Hippocampal formation (tissue), 2 donors: ENCODE measurements around the gene PCIF1.
"Not testable (repeated sequence)": the region's sequence is repeated elsewhere in the genome, so short reads cannot be mapped to it uniquely, and the experiment has no call there.

ENCODE experiments used
- DNase-seq, 2 donors: peaks; one replicate each; lab custom pipeline; 2025; lab: John Stamatoyannopoulos, UW

Gene PCIF1

GRCh38 chr20:45934586-45935415 is at the start of gene PCIF1:
TSS of gene PCIF1 (plus strand) at chr20:45934683. CDS start at chr20:45939000, 4,317 bp downstream.
- DNase-seq, result peak; percentile 95 to 97

DNA sequence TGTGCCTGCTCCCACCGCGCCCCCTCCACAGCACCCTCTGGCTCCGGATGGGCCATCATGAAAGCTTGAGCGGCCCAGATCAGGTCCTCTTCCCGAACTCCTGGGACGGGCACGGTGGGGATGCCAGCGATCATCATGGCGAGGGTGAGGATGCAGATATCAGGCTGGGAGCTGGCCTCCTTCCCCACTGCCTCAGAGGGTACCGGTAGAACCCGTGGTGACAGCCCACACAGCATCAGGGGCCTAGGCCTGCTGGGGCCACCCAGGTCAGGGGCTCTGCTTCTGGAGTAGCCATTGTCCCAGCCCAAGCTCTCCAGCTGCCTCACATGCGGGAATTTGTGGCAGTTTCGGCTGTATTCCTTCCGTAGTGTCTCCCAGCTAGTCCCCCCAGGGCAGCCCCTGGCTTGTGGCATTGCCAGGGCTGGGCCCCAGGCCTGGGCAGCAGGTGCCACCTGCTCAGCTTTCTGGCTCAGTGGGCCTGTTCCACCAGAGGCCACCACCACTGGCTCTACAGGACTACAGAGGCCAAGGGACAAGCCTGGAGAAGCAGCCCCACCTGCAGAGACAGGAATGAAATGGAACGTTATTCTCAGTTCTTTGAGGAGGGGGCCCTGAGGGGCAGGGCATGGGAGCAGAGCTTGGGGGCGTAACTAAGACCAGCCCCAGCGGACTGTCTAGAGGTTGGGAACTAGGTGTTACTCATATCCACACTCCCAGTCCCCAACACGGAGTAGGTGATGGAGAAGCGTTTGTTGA is 47.7 kb upstream of the PCIF1 start:
- DNase-seq, result no peak

DNA sequence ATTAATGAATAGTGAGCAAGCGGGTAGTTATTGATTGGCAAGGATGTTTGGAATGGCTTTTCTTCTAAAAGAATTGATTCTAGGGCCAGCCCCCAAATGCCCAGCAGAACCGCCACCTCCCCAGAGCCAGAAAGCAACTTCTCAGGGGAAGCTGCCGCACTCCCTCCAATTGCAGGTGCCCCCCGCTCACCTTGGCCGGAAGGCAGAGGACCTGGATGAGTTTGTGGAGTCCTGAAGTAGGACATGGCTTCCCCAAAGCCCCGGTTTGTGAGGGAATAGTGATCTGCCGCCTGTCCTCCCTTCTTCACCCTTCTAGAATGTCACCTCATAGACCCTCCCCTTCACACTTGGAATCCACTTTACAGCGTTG is 47.2 kb upstream of the PCIF1 start, which contains the start of gene SPATA25:
TSS of gene SPATA25 (minus strand) at position 277 of the 370 bp plus-strand sequence. CDS start at position 245, 32 bp downstream.
- DNase-seq, result no peak

GRCh38 chr20:45888681-45889080 is 45.8 kb upstream of the PCIF1 start:
- no peak for DNase-seq

DNA sequence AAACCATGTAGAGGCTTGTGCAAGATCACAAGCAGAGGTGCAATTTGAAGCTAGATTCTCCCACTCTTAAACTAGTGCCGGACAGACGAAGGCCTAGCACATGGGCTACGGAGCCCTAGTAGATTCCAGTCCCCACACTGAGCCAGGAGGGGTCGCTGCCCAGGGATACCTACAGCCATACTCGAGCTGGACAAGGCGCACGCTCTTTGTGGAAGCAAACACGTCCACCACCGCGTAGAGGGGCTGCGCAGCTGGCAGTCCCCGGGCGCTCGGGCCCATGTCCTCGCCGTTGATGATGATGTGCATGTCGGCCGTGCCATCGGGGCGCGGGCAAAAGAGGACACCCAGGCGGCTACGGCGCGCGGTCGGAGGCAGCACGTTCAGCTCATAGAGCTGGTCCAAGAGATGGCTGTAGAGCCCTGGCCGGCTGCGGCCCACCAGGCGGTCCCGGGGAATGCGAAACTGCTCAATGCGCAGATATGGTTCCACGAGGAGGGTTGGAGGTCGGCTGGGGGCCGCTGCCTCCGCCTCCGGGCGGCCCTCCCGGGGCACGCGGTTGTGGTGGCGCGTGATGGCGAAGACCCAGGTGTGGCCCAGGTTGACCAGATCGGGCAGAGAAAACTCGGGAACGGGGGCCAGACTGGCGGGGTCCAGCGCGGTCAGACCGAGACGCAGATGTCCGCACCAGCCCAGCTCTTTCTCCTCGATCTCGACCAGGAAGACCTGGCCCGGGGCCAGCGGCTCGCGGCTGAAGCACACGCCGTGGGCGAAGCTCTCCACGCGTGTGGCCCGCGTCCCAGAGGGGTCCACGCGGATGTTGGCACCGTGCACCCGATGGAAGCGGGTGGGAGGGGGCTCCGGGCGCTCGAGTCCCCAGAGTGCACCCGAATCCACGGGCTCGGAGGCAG is 44.2 kb upstream of the PCIF1 start:
- peak in 1 of 2 donors; percentile 49 for DNase-seq

DNA sequence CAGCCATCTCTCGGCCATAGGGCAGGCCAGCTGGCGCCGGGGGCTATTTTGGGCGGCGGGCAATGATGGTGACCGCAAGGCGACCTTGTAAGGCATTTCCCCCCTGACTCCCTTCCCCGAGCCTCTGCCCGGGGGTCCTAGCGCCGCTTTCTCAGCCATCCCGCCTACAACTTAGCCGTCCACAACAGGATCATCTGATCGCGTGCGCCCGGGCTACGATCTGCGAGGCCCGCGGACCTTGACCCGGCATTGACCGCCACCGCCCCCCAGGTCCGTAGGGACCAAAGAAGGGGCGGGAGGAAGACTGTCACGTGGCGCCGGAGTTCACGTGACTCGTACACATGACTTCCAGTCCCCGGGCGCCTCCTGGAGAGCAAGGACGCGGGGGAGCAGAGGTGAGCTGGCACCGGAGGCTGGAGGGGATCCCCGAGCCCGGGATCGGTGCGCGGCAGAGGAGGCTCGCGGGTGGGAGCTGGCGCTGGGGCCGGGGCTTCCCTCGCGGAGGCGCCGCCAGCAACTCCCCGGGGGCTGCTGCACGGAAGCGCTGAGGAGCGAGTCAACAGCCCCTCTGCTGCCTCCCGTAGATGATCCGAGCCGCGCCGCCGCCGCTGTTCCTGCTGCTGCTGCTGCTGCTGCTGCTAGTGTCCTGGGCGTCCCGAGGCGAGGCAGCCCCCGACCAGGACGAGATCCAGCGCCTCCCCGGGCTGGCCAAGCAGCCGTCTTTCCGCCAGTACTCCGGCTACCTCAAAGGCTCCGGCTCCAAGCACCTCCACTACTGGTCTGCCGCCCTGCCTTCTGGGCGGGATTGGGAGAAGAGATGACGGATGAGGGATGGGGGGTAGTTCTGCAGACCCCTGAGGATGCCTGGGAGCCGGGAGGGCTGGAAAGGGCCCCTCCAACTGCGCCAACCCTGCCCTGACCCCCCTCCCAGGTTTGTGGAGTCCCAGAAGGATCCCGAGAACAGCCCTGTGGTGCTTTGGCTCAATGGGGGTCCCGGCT is 43.2 kb upstream of the PCIF1 start, which contains the start of the genes CTSA and NEURL2:
TSS of gene CTSA (plus strand) at position 351 of the 999 bp plus-strand sequence. CDS start at position 585, 234 bp downstream.
TSS of gene NEURL2 (minus strand) at position 224 of the 999 bp plus-strand sequence. CDS start at position 7, 217 bp downstream.
- DNase-seq, result peak; percentile 81 to 86

DNA sequence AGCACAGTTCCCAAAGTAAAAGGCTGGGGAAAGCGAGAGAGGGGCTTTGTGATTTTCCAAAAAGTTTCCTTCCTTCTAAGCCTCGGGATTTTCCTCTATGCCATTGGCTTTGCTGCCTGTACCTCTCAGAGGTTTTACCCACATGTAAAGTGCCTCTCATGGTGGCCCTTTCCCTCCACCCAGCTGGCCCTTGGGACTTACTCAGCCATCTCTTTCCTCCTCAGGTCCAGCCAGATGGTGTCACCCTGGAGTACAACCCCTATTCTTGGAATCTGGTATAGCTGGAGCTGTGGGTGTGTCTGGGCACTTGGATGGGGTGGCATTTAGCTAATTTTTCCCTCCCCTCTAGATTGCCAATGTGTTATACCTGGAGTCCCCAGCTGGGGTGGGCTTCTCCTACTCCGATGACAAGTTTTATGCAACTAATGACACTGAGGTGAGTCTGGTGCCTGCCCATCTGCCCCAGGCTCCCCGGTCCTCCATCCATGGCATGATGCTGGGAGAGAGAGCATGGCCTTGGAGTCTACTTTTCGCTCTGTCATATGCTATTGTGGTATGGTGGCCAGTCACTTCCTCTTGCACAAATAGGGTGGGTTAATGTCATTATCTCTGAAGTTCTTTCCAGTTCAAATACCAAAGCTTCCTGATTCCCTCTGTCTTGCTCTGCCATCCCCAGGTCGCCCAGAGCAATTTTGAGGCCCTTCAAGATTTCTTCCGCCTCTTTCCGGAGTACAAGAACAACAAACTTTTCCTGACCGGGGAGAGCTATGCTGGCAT is 42.2 kb upstream of the PCIF1 start:
- no peak for DNase-seq

GRCh38 chr20:45892828-45893500 is 41.5 kb upstream of the PCIF1 start:
- no peak for DNase-seq

DNA sequence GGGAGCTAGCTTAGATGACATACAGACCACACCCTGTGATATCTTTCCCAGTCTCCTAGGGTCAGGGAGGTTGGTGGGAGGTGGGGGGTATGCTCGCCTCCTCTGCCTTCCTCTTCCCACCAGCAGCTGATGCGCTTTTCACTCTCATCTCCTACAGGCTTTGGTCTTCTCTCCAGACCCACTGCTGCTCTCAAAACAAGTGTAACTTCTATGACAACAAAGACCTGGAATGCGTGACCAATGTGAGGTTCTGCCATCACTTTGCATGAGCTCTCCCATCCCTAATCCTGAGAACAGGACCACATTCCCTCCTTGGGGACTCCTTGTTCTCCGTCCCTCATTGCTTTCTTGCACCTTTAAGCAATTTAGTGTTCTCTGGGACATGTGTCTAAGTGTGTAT is 40.7 kb upstream of the PCIF1 start:
- no peak for DNase-seq

GRCh38 chr20:45894797-45895196 is 39.7 kb upstream of the PCIF1 start:
- no peak for DNase-seq

DNA sequence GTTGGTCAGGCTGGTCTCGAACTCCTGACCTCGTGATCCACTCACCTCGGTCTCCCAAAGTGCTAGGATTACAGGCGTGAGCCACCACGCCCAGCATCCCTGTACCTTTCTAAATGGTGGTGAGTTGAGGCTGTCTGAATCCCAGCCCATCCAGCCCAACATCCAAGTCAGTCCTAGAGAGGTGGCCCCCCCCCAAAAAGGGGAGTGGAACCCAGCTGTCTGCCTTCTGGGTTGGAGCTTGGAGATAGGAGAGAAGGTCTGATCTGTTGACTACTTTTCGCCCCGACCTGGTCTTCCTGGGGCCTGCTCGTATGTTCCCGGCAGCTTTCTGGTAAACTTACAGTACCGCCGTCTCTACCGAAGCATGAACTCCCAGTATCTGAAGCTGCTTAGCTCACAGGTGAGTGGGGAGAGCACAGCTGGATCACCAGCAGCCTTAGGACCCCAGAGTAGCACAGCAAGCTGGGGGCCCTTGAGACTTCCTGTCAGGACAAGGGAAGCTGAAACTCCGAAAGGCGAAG is 37.8 kb upstream of the PCIF1 start:
- no peak for DNase-seq

DNA sequence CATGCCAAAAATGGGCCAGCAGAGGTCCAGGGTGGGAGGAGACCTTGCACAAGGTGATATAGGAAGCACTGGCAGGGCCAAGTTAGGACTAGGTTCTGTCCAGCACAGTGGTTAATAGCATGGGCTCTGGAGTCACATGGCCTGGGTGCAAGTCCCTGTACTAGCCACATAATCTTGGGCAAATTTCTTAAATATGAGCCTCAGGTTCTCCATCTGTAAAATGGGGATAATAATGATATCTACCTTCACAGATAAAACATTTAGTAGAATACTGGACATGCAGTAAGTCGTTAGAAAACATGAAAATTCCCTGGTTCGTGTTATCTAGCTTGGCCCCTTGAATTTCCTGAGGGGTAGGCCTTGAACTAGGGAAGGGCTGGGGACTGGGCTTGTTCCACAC is 37.2 kb upstream of the PCIF1 start:
- no peak for DNase-seq

DNA sequence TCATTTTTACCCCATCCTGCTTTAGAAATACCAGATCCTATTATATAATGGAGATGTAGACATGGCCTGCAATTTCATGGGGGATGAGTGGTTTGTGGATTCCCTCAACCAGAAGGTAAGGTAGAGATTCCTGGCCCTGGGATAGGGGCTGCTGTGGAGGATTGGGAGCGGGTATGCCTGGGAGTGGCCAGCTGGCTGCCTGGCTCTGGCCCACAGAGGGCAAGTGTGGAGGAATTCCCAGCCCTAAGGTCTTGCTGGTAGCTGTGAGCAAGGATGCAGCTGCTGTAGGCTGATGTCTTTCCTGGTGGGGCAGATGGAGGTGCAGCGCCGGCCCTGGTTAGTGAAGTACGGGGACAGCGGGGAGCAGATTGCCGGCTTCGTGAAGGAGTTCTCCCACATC is 36.8 kb upstream of the PCIF1 start:
- DNase-seq, result no peak

- DNase-seq, result no peak
Measured at GRCh38 chr20:45898285-45898684, 36.2 kb upstream of the PCIF1 start.

- DNase-seq, result no peak
Measured at GRCh38 chr20:45899046-45899835, 35.2 kb upstream of the PCIF1 start.

- DNase-seq, result not testable (repeated sequence)
Measured at GRCh38 chr20:45901332-45901731, 33.2 kb upstream of the PCIF1 start.

DNA sequence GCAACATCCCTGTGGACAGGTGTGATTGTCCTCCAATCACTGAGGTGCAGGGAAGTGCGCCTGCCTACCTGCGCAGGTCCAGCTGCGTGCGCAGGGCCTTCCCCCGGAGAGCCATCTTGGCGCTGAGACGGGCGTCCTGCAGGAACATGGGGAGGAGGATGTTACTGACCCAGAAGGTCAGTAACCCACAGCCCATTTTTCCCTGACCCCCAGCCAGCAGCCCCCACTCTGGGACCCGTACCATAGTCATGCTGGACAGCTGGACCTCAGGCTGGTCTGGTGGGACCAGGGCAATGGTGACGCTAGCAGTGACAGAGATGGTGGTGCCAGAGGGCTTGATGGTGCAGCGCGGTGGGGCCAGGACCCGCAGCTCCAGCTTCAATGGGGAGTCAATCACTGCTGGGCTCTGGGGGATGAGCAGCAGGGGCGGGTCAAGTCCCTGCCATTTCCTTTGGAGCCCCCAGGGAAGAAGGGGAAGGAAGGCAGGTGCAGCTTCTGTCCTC is 32.2 kb upstream of the PCIF1 start:
- no peak for DNase-seq
